Activated CD8-positive, alpha-beta T cell treated with anti-CD3 and anti-CD28 coated beads for 36 hours (primary cell): ENCODE data around the gene MCF2L. TPM values are rescaled to one million over a fixed set of nuclear protein-coding genes. Genes with fewer than 3 reads are reported as not detected.

ENCODE experiments used
- ATAC-seq: fragments of 200-7000 bp; cut with Tn5 transposase; one replicate; pipeline ENCODE4 v1.10.0; 2021; ENCODE audit warnings: mild to moderate bottlenecking, moderate library complexity
- CTCF ChIA-PET: fragments of 350-600 bp; sonication (Branson Sonifier 250); formaldehyde crosslinking; loops from one replicate; lab custom pipeline; 2021; ENCODE audit warnings: antibody characterized with exemption; lab: Charles Lee
- POLR2A ChIA-PET: fragments of 350-600 bp; sonication (Branson Sonifier 250); formaldehyde crosslinking; loops from one replicate; lab custom pipeline; 2021; ENCODE audit warnings: antibody characterized with exemption; lab: Charles Lee
- DNase-seq: peaks from one replicate; pipeline ENCODE4 v3.0.0-alpha.2; 2020
- H3K27ac Mint-ChIP-seq: one replicate; pipeline ENCODE4 v1.8.0; 2021; ENCODE audit warnings: mild to moderate bottlenecking, mixed read lengths
- H3K27me3 Mint-ChIP-seq: one replicate; pipeline ENCODE4 v1.8.0; 2021; ENCODE audit warnings: mixed read lengths
- H3K36me3 Mint-ChIP-seq: one replicate; pipeline ENCODE4 v1.8.0; 2021; ENCODE audit warnings: low read depth, mixed read lengths
- H3K4me1 Mint-ChIP-seq: one replicate; pipeline ENCODE4 v1.8.0; 2021; ENCODE audit warnings: low read depth, mixed read lengths
- H3K4me3 Mint-ChIP-seq: one replicate; pipeline ENCODE4 v1.8.0; 2021; ENCODE audit warnings: mild to moderate bottlenecking, moderate library complexity, mixed read lengths
- H3K9me3 Mint-ChIP-seq: one replicate; pipeline ENCODE4 v1.8.0; 2021; ENCODE audit warnings: mixed read lengths
- intact Hi-C: fragments of 100-400 bp; cut with micrococcal nuclease; formaldehyde crosslinking; loops from one replicate; pipeline ENCODE4 v1.10.0; 2022
- total RNA-seq, 2 experiments: library from RNA; stranded (reverse); gene quantifications; one replicate each; pipeline ENCODE4 v1.2.3, GENCODE V29; 2021
- TF ChIP-seq, protein P1 (sequence below): fragments of 200-600 bp; IDR thresholded peaks from one replicate; pipeline ENCODE4 v1.8.0; 2022; ENCODE audit warnings: antibody characterized with exemption, mild to moderate bottlenecking

Gene MCF2L
- total RNA-seq, 2 experiments from 2014 or later: 7.6 to 8.9 TPM

- Mint-ChIP-seq H3K36me3 (no peaks in the 10 kb centered on the region), H3K27me3 (peaks cover 1% of the 10 kb centered on the region), H3K4me3 (no peak overlapping the region), H3K9me3 (no peaks in the 10 kb centered on the region), H3K27ac (no peak overlapping the region), H3K4me1 (peaks cover 12% of the 10 kb centered on the region)
- TF ChIP-seq, protein P1, sequence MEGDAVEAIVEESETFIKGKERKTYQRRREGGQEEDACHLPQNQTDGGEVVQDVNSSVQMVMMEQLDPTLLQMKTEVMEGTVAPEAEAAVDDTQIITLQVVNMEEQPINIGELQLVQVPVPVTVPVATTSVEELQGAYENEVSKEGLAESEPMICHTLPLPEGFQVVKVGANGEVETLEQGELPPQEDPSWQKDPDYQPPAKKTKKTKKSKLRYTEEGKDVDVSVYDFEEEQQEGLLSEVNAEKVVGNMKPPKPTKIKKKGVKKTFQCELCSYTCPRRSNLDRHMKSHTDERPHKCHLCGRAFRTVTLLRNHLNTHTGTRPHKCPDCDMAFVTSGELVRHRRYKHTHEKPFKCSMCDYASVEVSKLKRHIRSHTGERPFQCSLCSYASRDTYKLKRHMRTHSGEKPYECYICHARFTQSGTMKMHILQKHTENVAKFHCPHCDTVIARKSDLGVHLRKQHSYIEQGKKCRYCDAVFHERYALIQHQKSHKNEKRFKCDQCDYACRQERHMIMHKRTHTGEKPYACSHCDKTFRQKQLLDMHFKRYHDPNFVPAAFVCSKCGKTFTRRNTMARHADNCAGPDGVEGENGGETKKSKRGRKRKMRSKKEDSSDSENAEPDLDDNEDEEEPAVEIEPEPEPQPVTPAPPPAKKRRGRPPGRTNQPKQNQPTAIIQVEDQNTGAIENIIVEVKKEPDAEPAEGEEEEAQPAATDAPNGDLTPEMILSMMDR: no peak
- ChIA-PET CTCF (interaction anchor here (1.1 to 2.1 kb wide), 3 partner anchors 14 to 61 kb away, joined by 3 to 5 read pairs (median 4); no protein-coding TSS in a partner anchor), POLR2A (interaction anchor here (0.8 to 1.1 kb wide), 3 partner anchors 9 to 64 kb away, joined by 4 to 5 read pairs (median 5); partner anchors contain the start of gene CUL4A)
- intact Hi-C loops: no loop called here
- ATAC-seq (peak; percentile 59), DNase-seq (peak; percentile 27)
These were observed 177.0 kb downstream of the MCF2L start for GRCh38 chr13:113145911-113146598.

DNA sequence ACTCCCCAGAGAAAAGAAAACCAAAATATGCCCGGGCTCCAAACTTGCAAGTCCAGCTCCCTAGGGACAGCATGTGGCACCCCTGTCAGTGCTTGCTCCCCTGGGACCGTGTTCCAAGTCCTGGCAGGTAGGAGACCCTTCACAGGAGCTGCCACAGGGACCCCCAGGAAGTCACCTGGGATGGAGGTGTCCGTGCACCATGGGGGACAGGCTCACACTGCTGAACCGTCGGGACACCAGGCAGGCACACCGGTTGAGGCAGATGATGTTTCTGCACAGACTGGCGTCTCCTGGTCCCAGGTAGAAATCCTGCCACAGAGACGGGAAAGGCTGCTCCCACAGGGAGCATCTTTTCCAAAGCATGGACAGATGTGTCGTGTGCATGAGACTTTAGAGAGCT lies 177.7 kb downstream of the MCF2L start:
- POLR2A ChIA-PET: interaction anchor here (0.6 to 1.1 kb wide), 4 partner anchors 8 to 211 kb away, joined by 3 to 5 read pairs (median 4); no protein-coding TSS in a partner anchor
- no peak overlapping the region for H3K4me3 Mint-ChIP-seq
- TF ChIP-seq, protein P1: no peak
- no peak overlapping the region for H3K27ac Mint-ChIP-seq
- H3K36me3 Mint-ChIP-seq: no peaks in the 10 kb centered on the region
- DNase-seq (no peak), ATAC-seq (no peak)
- H3K27me3 Mint-ChIP-seq: peaks cover 5% of the 10 kb centered on the region
- CTCF ChIA-PET: interaction anchor here (1.1 to 2.1 kb wide), 2 partner anchors 36 to 60 kb away, joined by 3 to 5 read pairs; no protein-coding TSS in a partner anchor
- no peaks in the 10 kb centered on the region for H3K9me3 Mint-ChIP-seq
- intact Hi-C loops: no loop called here
- H3K4me1 Mint-ChIP-seq: peaks cover 12% of the 10 kb centered on the region

GRCh38 chr13:113147206-113147605 lies 178.2 kb downstream of the MCF2L start:
- H3K4me3 Mint-ChIP-seq: no peak overlapping the region
- no peaks in the 10 kb centered on the region for H3K9me3 Mint-ChIP-seq
- peaks cover 6% of the 10 kb centered on the region for H3K27me3 Mint-ChIP-seq
- peaks cover 13% of the 10 kb centered on the region for H3K4me1 Mint-ChIP-seq
- no peak for ATAC-seq
- intact Hi-C loops: no loop called here
- H3K27ac Mint-ChIP-seq: no peak overlapping the region
- no peaks in the 10 kb centered on the region for H3K36me3 Mint-ChIP-seq
- CTCF ChIA-PET: interaction anchor here (2.1 kb wide), 1 partner anchor 60 kb away, joined by 5 read pairs; no protein-coding TSS in a partner anchor
- DNase-seq: no peak
- POLR2A ChIA-PET: interaction anchor here (0.6 to 1.1 kb wide), 2 partner anchors 50 to 211 kb away, joined by 3 to 5 read pairs; no protein-coding TSS in a partner anchor
- TF ChIP-seq, protein P1: no peak

DNA sequence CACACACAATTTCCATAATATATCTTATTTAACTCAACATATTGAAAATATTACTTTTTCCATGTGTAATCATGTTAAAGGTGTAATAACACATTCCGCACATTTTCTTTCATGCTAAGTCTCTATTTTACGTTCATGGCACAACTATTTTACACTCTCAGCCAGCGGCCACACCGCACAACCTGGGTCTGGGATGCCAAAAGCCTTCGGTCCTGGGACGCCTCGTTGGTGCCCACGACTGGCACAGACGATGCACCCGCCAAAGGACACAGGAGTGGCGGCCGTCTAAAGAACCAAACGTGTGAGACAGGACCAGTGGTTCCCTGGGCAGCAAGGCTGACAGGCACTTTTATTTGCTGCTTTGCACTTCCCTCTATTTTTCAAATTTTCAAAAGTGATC lies 179.4 kb downstream of the MCF2L start:
- ATAC-seq: no peak
- Mint-ChIP-seq H3K36me3 (no peaks in the 10 kb centered on the region), H3K27me3 (peaks cover 11% of the 10 kb centered on the region), H3K27ac (no peak overlapping the region), H3K4me3 (no peak overlapping the region), H3K4me1 (peaks cover 23% of the 10 kb centered on the region), H3K9me3 (no peaks in the 10 kb centered on the region)
- intact Hi-C loops: no loop called here
- no peak for DNase-seq
- TF ChIP-seq, protein P1: no peak
- ChIA-PET CTCF (no interaction called here), POLR2A (no interaction called here)

- ChIA-PET POLR2A (no interaction called here), CTCF (no interaction called here)
- DNase-seq (no peak), ATAC-seq (no peak)
- Mint-ChIP-seq H3K4me1 (peaks cover 26% of the 10 kb centered on the region), H3K4me3 (no peak overlapping the region), H3K36me3 (no peaks in the 10 kb centered on the region), H3K27ac (no peak overlapping the region), H3K27me3 (peaks cover 11% of the 10 kb centered on the region), H3K9me3 (no peaks in the 10 kb centered on the region)
- TF ChIP-seq, protein P1: no peak
- intact Hi-C loops: no loop called here
These were observed 180.0 kb downstream of the MCF2L start for GRCh38 chr13:113148940-113149503.
